ENCODE data around the gene CTTN. TPM values are rescaled to one million over a fixed set of nuclear protein-coding genes. Genes with fewer than 3 reads are reported as not detected.

CTTN gene
- total RNA-seq, 1 donor from 2014 or later = 227 TPM

GRCh38 chr11:70402016-70402415 is 3.7 kb downstream of the CTTN start:
- intact Hi-C loops (cut with DNase I) = no loop called here
- Histone ChIP-seq H3K4me1 (peaks cover 45% of the 10 kb centered on the region), H3K36me3 (peaks cover 0 to 16% of the 10 kb centered on the region in 2 donors), H3K9me3 (no peaks in the 10 kb centered on the region), H3K4me3 (no peak overlapping the region), H3K27me3 (no peaks in the 10 kb centered on the region), H3K27ac (no peak overlapping the region)
- TF ChIP-seq POLR2AphosphoS5 (IDR thresholded peaks at IDR 0.05; ENCODE audit: insufficient read depth in 1 of 2, low read depth in 1 of 2) (no peak), CTCF (IDR thresholded peaks at IDR 0.05) (no peak), POLR2A (IDR thresholded peaks at IDR 0.05) (no peak)
- DNase-seq (ENCODE audit: extremely low spot score in 2 of 2) = no peak

- no peaks in the 10 kb centered on the region for H3K27me3 ChIP-seq
- intact Hi-C loops (cut with DNase I) = no loop called here
- no peak for DNase-seq (ENCODE audit: extremely low spot score in 2 of 2)
- TF ChIP-seq POLR2A (IDR thresholded peaks at IDR 0.05) = no peak
- no peak for TF ChIP-seq CTCF (IDR thresholded peaks at IDR 0.05)
- no peak for TF ChIP-seq POLR2AphosphoS5 (IDR thresholded peaks at IDR 0.05; ENCODE audit: insufficient read depth in 1 of 2, low read depth in 1 of 2)
- H3K9me3 ChIP-seq = no peaks in the 10 kb centered on the region
- H3K27ac ChIP-seq = no peak overlapping the region
- peaks cover 39% of the 10 kb centered on the region for H3K4me1 ChIP-seq
- H3K4me3 ChIP-seq = no peak overlapping the region
- H3K36me3 ChIP-seq = peaks cover 0 to 22% of the 10 kb centered on the region in 2 donors
Measured at GRCh38 chr11:70402685-70403084, 4.4 kb downstream of the CTTN start.

GRCh38 chr11:70404244-70404643 is 5.9 kb downstream of the CTTN start:
- intact Hi-C loops (cut with DNase I) = no loop called here
- TF ChIP-seq POLR2AphosphoS5 (IDR thresholded peaks at IDR 0.05; ENCODE audit: insufficient read depth in 1 of 2, low read depth in 1 of 2) (no peak), CTCF (IDR thresholded peaks at IDR 0.05) (no peak), POLR2A (IDR thresholded peaks at IDR 0.05) (no peak)
- H3K27ac ChIP-seq = no peak overlapping the region
- H3K36me3 ChIP-seq = peaks cover 0 to 38% of the 10 kb centered on the region in 2 donors
- no peak overlapping the region for H3K4me3 ChIP-seq
- H3K4me1 ChIP-seq = peaks cover 34% of the 10 kb centered on the region
- H3K27me3 ChIP-seq = no peaks in the 10 kb centered on the region
- H3K9me3 ChIP-seq = no peaks in the 10 kb centered on the region
- DNase-seq (ENCODE audit: extremely low spot score in 2 of 2) = no peak

GRCh38 chr11:70405679-70406395 is 7.5 kb downstream of the CTTN start:
- Histone ChIP-seq H3K27me3 (no peaks in the 10 kb centered on the region), H3K4me1 (peaks cover 18% of the 10 kb centered on the region), H3K27ac (no peak overlapping the region), H3K9me3 (no peaks in the 10 kb centered on the region), H3K36me3 (peaks cover 0 to 54% of the 10 kb centered on the region in 2 donors), H3K4me3 (no peak overlapping the region)
- TF ChIP-seq POLR2AphosphoS5 (IDR thresholded peaks at IDR 0.05; ENCODE audit: insufficient read depth in 1 of 2, low read depth in 1 of 2) = no peak
- TF ChIP-seq CTCF (IDR thresholded peaks at IDR 0.05) = no peak
- no peak for TF ChIP-seq POLR2A (IDR thresholded peaks at IDR 0.05)
- DNase-seq (ENCODE audit: extremely low spot score in 2 of 2) = no peak
- intact Hi-C loops (cut with DNase I) = no loop called here

GRCh38 chr11:70407121-70407520 is 8.8 kb downstream of the CTTN start:
- Histone ChIP-seq H3K27ac (no peak overlapping the region), H3K36me3 (peaks cover 0 to 67% of the 10 kb centered on the region in 2 donors), H3K4me3 (no peak overlapping the region), H3K4me1 (peaks cover 5% of the 10 kb centered on the region), H3K9me3 (no peaks in the 10 kb centered on the region), H3K27me3 (no peaks in the 10 kb centered on the region)
- intact Hi-C loops (cut with DNase I) = no loop called here
- DNase-seq (ENCODE audit: extremely low spot score in 2 of 2) = no peak
- no peak for TF ChIP-seq CTCF (IDR thresholded peaks at IDR 0.05)
- no peak for TF ChIP-seq POLR2A (IDR thresholded peaks at IDR 0.05)
- no peak for TF ChIP-seq POLR2AphosphoS5 (IDR thresholded peaks at IDR 0.05; ENCODE audit: insufficient read depth in 1 of 2, low read depth in 1 of 2)
